ENCODE results near the gene CLEC2L.
"Not testable (repeated sequence)": the region's sequence is repeated elsewhere in the genome, so short reads cannot be mapped to it uniquely, and the experiment has no call there.

The CLEC2L gene

DNA sequence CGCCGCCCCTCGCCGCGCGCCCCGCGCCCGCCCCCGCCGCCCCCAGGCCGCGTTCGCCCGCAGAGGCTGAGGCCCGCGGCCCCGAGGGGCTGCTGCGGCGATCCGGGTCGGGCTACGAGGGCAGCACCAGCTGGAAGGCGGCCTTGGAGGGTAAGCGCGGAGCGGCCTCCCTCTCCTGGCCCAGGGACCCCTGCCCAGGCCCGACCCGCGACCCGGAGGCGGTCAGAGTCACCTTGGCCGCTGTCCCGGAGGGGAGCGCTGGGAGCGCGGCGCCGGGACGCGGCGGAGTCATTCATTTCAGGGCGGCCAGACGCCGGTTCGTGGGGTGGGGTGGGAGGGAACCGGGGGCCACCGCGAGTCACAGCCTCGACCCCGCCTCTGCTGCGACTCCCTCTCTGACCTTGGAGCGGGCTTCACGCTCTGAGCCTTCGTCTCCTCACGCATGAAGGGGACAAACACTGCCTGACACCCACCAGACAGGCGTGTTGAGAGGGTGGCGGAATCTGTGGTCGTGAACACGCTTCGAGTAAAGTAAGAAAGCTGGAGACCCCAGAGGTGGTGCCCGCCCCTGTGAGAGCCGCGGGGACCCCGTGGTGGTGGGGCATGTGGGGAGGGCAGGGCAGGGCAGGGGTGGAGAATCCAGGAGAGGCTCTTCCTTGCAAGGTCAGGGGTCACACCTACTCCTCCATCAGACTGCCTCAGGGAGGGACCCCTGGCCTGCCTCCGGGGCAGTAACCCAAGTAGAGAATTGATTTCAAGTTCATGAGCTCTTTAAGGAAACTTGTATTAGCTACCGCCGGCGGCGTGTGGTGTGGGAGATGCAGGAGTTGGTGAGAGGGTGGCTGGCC lies 707 bp downstream of the CLEC2L start:
- DNase-seq (ENCODE audit: low spot score), result no peak

DNA sequence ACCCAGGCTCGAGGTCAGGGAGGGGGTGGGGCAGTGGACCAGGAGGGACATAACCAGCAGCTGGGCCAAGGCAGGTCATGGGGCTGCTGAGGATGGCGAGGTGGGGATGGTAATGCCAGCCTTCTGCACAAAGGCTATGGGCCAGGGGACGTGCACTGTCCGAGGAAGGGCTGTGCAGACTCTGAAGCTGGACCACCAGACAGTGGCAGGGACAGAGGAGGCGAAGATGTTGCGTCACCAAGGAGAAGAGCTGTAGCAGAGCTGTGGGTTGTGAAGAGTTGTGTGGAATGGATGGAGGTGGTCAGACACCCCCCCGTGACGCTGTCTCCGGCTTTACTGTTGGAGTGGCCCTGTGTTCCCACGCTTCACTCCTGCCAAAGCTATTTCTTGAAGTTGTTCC lies 1.8 kb downstream of the CLEC2L start:
- DNase-seq (ENCODE audit: low spot score), result no peak

DNA sequence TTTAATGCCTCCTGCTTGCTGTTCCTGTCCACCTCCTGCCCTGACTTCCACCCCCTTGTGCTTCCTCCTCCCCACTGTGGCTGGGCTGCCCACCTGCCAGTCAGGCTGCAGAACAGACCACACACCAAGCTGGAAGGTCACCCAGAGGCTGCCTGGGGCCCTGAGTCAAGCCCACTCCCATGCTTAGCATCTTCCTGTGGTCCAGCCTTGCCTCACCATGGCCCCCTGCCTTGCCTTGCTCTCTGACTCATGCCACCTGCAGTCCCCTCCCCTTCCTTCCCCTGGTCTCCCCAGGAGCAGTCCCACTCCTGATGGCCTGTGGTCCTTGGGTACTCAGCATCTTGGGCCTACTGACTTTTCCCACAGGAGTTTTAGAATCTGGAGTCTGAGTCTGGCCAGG lies 2.3 kb downstream of the CLEC2L start:
- DNase-seq (ENCODE audit: low spot score), result no peak

DNA sequence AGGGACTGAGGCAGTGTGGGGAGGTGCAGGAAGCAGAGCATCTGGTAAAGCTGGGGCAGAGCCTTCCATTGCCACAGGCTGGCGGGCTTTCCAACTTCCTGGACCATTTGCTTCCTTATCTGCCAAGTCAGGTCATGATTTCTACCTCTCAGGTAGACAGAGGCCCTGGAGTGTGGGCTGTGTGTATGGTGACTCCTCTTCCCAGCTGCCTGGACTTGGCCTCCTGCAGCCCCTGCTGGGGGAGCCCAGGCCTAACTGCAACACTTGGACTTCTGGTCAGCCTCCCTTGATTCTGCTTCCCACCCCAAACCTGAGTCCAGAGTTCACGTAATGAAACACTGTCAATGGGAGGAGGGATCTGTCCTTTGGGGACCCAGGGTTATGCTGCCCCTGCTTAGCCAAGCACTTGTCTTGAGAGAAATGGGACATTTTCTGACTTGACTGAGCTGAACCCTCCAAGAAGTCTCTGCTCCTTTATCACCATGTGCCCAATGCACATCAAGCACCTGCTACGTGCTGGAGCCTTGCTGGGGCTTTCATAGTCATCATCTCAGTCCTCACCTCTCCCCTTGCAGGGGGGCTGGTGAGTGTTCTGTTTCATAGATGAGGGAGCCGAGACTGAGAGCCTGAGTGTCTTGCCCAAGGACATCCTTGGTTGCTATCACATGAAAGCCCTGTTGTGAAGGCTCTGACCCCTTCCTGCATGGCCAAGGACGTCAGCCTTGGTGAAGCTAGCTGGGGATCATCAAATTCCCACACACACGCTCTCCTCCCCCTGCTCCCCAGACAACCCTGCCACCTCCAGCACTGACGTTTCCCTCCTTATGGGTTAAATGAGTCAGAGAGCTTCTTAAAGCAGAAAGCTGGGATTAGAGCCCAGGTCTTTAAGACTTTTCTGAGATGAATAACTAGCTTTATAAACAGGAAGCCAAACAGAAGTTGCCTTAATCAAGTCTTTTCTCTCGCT lies 3.4 kb downstream of the CLEC2L start:
- no peak for DNase-seq (ENCODE audit: low spot score)

DNA sequence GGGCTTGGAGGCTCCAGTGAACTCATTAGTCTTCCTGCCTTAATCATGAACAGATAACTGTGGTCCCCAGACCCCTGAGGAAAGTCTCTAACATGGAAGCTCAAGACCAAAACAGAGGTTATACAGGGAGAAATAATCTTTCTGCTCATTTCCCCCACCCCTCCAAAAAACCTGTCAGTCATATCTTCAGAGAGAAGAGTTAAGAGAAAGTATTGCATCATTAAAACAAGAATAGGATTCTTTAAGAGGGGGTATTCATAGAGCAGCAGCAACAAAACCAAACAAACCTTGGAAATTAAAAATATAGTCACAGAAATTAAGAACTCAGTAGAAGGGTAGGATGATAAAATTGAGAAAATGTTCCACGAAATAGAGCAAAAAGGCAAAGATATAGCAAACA lies 7.6 kb downstream of the CLEC2L start:
- DNase-seq (ENCODE audit: low spot score), result no peak

DNA sequence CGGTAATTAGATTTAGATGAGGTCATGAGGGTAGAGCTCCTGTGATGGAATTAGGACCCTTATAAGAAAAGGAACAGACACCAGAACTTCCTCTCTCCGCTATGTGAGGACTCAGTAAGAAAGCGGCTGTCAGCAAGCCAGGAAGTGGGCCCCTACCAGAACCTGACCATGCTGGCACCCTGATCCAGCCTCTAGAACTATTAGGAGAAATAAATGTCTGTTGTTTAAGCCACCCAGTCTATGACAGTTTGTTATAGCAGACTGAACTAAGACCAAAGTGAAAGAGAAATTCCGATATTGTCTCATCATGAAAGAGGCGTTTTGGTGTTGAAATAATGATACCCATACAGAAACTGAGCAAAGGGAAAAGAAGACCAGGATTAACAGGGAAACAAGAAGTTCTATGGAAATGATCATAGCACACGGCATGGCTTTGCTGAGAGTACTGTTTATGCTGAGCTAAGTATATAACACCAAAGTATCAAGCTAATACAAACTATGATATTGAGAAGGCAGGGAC lies 9.2 kb downstream of the CLEC2L start:
- DNase-seq (ENCODE audit: low spot score), result no peak

DNA sequence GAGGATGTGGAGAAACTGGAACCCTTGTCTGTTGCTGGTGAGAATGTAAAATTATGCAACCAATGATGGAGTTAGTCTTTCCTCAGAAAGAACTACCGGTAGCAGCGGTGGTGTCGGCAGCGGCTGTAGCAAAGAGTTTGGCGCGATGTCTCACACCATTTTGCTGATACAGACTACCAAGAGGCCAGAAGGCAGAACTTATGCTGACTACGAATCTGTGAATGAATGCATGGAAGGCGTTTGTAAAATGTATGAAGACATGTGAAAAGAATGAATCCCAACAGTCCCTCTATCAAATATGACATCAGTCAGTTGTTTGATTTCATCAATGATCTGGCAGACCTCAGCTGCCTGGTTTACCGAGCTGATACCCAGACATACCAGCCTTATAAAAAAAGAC lies 10.6 kb downstream of the CLEC2L start:
- no peak for DNase-seq (ENCODE audit: low spot score)

DNA sequence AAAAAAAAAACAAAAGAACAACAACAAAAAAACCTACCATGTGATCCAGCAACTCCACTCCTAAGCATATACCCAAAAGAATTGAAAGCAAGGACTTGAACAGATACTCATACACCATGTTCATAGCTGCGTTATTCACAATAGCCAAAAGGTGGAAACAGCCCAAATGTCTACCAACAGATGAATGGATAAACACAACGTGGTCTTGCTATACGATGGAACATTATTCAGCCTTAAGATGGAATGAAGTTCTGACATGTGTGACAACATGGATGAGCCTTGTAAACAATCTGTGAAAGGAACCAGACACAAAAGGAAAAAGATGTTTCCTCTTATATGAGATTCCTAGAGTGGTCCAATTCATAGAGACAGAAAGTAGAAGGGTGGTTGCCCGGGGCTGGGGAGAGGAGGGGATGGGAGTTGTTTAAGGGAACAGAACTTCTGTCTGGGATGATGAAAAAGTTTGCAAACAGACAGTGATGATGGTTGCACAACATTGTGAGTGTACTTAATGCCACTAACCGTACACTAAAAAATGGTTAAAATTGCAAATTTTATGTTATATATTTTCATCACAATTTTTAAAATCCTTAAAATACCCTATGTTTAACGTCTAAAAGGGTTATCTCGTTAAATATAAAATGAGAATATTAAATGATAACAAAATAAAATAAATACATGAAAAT lies 11.6 kb downstream of the CLEC2L start:
- no peak for DNase-seq (ENCODE audit: low spot score)

DNA sequence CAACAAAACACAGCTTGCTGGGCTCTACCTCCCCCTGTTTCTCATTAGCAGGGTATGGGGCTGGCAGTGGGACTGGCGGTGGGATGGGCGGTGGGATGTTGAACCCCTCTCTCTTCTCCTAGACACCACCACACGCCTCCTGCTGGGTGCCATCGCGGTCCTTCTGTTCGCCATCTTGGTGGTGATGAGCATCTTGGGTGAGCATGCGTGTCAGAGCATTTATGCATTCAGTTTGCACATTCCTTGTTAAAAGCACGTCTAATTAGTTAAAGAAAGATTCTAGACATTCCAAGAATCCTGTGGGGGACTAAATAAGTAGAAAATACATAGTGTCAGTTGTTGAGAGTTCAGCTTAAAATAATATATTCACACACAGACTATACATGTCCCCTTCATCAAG lies 12.7 kb downstream of the CLEC2L start:
- no peak for DNase-seq (ENCODE audit: low spot score)

DNA sequence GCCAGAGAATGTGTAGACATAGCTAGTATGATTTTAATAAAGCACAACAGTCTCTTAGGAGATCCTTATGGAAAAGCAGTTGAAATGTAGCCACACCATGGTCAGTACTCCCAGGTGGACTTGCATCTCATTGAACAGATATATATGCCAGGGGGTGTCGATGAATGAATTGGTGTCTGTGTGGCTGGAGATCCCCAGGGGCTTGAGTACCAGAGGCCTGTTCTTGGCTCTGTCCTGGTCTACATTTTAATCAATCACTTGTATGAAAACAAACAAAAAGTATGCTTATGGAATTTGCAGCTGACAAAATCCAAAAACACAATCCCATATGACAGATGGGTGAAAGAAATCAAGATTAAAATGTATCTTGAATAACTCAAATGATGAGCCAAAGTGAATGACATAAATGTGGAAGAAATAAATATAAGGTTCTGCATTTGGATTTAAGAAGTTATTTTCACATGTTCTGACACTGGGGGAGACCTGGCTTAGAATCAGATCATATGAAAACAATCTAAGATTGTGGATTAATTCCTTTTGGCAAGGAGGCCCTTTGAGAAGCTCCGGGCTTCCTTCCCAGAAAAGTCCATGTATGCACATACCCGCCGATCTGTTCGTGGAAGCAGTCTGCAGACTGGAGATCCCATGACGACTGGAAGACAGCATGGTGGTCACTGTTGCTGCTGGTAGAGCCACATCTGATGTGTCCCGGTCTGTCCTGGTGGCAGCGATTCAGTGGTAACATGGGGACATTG lies 15.6 kb downstream of the CLEC2L start:
- no peak for DNase-seq (ENCODE audit: low spot score)

DNA sequence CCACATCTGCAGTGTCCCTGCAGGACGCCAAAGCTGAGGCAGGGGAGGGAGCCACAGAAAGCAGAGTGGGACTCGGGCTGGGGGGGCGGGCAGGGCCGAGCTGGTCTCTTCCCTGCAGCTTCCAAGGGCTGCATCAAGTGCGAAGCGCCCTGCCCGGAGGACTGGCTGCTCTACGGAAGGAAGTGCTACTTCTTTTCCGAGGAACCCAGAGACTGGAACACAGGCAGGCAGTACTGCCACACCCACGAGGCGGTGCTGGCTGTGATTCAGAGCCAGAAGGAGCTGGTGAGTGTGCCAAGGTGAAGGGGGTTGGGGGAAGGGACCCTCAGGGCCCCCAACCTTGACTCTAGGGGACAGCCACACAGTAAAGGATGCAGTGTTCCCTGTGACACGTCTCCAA lies 16.7 kb downstream of the CLEC2L start:
- no peak for DNase-seq (ENCODE audit: low spot score)

DNA sequence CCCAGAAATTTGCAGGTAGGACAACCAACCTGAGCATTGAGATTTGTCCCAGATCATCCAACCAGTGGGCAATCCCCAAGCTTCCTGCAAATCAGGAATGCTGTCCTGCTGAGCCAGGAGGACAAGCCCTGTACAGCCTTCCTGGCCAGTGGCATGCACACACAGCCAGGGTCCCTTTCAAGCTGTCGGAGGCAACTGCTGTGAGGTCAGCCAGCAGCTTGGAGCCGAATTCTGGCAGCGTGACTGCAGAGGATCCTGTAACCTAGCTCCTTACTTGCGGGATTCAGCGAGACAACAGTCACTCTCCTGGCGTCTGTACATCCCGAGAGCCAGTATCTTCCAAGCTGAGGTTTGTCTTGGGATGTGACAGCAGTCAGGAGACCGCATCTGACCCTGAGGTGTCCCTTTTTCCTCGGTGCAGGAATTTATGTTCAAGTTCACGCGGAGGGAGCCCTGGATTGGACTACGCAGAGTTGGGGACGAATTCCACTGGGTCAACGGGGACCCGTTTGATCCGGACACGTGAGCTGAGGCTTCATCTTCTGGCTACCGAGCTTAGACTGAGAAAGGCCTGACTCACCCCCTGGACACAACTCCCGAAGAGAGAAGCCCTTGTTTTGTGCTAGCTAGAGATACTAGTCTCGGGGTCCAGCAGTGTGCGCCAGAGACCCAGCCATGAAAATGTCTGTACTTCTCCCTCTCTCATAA lies 18.3 kb downstream of the CLEC2L start:
- DNase-seq (ENCODE audit: low spot score), result no peak

DNA sequence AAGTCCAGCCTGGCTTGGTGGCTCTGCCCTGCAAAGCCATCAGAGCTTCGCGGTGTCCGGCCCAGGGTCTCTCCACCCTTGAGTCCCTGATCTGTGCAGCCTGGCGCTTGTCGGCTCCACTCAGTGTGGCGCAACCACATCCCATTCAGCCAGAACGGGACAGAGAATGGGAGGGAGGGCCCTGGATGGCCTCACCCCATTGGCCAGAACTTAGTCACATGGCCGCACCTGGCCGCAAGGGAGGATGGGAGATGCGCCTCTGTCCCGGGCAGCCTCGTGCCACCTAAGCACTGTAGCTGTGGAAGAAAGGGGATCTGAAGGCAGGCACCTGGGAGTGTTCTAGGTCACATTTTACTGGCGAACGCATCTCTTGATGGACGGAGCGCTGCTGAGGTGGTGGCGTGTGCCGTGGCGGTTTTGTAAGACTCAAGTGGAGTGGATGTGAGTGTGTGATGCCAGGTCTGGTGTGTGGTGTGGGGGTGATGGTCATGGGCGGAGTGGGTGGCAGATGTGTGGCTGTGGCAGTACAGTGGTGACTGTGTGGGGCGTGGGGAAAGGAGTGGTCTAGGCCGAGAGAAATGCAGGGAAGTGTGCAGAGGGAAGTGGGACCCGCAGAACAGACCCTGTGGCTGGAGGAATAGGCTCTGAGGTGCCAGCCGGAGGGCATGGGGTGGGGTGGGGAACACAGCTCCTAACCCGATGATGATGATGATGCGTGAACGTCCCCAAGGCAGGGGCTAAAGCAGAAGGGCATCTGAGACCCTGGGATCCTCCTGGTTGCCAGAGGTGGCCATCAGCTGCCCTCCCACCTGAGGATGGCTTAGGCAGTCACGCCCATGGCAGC lies 19.0 kb downstream of the CLEC2L start:
- DNase-seq (ENCODE audit: low spot score), result no peak

DNA sequence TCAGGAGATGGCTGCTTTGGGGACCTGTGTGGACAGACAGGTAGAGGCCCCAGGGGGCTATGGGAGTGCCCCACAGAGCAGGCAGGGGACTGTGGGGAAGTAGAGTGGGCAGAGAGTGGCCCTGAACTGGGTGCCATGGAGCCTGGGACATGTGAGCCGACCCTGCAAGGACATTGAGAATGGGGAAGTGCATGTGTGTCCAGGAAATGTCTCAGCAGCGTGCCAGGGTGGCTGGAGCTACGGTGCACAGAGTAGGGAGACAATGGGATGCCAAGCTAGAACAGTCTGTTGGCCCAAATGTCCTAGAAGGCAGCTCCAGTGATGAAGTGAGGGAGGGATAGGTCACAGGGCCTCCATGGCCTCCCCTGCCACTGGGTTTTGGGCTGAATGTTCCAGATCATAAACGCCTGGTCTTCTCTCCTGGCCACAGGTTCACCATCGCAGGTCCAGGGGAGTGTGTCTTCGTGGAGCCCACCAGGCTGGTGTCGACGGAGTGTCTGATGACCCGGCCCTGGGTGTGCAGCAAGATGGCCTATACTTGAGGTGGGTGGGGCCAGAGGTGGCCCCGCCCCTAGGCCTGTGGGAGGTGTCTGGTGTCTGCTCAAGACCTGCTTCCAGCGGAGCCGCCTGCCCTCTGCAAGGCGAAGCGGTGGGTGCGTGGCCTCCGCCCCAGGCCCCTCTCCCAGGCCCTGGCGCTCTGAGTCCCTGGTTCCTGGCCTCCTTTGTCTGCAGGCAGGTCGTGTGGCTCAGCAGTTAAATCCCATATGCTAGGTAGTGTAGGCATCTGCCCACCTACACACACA lies 20.5 kb downstream of the CLEC2L start:
- no peak for DNase-seq (ENCODE audit: low spot score)

DNA sequence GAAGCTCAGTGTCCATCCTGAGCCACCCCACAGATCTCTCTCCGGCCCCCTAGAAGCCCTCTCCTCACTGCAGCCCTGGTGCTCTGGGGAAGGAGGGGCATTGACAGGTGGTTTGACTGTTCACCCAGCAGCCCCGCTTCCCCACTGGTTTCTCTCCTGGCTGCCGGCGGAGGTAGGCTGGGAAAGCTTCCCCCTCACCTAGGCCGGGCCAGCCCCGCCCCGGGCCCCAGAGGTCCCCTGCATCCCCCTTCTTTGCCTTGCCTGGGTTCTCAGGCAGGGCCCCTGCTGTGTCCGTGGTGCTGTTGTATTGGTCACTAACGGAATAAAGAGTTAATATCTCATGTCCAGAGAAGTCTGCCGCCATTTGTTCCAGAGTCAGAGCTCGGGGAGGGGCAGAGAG lies 21.2 kb downstream of the CLEC2L start:
- no peak for DNase-seq (ENCODE audit: low spot score)

DNA sequence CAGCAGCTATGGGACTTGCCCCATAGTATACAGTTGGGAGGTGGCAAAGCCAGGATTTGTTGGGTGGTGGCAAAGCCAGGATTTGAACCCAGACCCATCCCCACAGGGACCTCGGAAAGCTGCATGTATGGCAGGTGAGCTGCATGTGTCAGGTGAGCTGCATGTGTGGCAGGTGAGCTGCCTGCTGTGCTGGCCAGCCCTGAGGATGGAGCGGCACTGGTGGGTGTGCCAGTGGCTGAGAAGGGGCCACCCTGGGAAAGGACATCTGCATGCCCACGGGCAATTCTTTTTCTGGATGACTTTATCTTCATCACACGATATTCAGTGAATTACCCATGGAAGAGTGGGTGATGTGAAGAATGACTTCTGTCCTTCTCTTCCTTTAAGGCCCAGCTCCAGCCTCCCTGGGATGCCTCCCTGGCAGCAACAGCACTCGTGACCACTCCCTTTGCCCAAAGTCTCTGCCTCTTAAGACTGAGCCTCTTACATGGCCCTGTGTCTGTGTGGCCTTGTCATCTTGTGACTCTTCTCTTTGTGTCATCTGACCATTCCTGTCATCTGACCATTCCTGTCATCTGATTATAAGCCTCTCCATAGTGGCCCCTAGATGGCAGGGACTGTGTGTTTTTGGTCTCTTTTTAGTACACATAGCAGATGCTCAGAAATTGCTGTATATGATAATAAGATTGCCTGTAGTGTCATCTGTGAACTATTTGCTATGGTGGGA lies 25.0 kb downstream of the CLEC2L start:
- no peak for DNase-seq (ENCODE audit: low spot score)

DNA sequence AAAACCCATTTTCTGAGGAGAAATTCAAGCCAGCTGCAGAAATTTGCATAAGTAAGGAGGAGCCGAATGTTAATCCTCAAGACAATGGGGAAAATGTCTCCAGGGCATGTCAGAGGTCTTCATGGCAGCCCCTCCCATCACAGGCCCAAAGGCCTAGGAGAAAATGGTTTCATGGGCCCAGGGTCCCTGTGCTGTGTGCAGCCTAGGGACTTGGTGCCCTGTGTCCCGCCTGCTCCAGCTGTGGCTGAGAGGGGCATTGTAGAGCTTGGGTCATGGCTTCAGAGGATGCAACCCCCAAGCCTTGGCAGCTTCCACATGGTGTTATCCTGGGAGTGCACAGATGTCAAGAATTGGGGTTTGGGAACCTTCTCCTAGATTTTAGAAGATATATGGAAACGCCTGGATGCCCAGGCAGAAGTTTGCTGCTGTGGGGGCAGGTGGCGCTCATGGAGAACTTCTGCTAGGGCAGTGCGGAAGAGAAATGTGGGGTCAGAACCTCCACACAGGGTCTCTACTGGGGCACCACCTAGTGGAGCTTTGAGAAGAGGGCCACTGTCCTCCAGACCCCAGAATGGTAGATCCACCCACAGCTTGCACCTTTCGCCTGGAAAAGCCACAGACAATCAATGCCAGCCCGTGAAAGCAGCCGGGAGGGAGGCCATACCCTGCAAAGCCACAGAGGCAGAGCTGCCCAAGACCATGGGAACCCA lies 30.7 kb downstream of the CLEC2L start:
- not testable (repeated sequence) for DNase-seq (ENCODE audit: low spot score)
